MCF 10A (cell line): ENCODE data around the gene FEZ2. TPM values are rescaled to one million over a fixed set of nuclear protein-coding genes. Genes with fewer than 3 reads are reported as not detected.
A peak's percentile ranks its signal among the peaks of the same experiment; 100 is the strongest.

ENCODE experiments used
- BruUV-seq: library from RNA; stranded (reverse); fragments of 400-500 nt; replicated peaks from 2 replicates; lab custom pipeline; 2021; lab: Mats Ljungman, UMichigan
- CTCF ChIA-PET: fragments of 300-600 bp; sonication (Branson Sonifier 250); formaldehyde crosslinking; extraction: SDS; loops from one replicate; lab custom pipeline; 2021; ENCODE audit warnings: antibody characterized with exemption, inconsistent platforms; lab: Yijun Ruan, JAX
- POLR2A ChIA-PET: fragments of 300-600, 350-650 bp; sonication (Branson Sonifier 250); formaldehyde crosslinking; extraction: SDS; loops from one replicate; lab custom pipeline; 2020; ENCODE audit warnings: antibody characterized with exemption, inconsistent platforms; lab: Yijun Ruan, JAX
- DNase-seq: peaks from one replicate; pipeline ENCODE4 v3.0.0-alpha.2; 2018; ENCODE audit not compliant: unreplicated experiment
- H3K27ac Mint-ChIP-seq: one replicate; pipeline ENCODE4 v1.8.0; 2022; ENCODE audit warnings: mild to moderate bottlenecking, low read depth, mixed read lengths; ENCODE audit not compliant: unreplicated experiment
- H3K27me3 Mint-ChIP-seq: one replicate; pipeline ENCODE4 v1.8.0; 2022; ENCODE audit warnings: mixed read lengths; ENCODE audit not compliant: insufficient read depth, unreplicated experiment
- H3K36me3 Mint-ChIP-seq: one replicate; pipeline ENCODE4 v1.8.0; 2022; ENCODE audit warnings: mild to moderate bottlenecking, moderate library complexity, mixed read lengths; ENCODE audit not compliant: insufficient read depth, unreplicated experiment
- H3K4me1 Mint-ChIP-seq: one replicate; pipeline ENCODE4 v1.8.0; 2022; ENCODE audit warnings: mixed read lengths; ENCODE audit not compliant: insufficient read depth, unreplicated experiment
- H3K4me3 Mint-ChIP-seq: one replicate; pipeline ENCODE4 v1.8.0; 2022; ENCODE audit warnings: mild to moderate bottlenecking, moderate library complexity, mixed read lengths; ENCODE audit not compliant: unreplicated experiment
- H3K9me3 Mint-ChIP-seq: one replicate; pipeline ENCODE4 v1.8.0; 2022; ENCODE audit warnings: mixed read lengths; ENCODE audit not compliant: unreplicated experiment
- intact Hi-C: fragments of 100-400 bp; cut with micrococcal nuclease; formaldehyde crosslinking; loops from 2 replicates; pipeline ENCODE4 v1.14.1; 2022
- total RNA-seq: library from RNA; stranded (reverse); gene quantifications from 2 replicates; pipeline ENCODE4 v1.2.3, GENCODE V29; 2022
- TF ChIP-seq, protein P1 (sequence below): fragments of 200-600 bp; IDR thresholded peaks from one replicate; pipeline ENCODE4 v1.8.0; 2022; ENCODE audit warnings: antibody characterized with exemption, mild to moderate bottlenecking; ENCODE audit not compliant: unreplicated experiment

FEZ2 gene
- total RNA-seq, 1 experiment from 2014 or later, result 31.9 TPM

- CTCF ChIA-PET, result interaction anchor here (0.6 to 2.5 kb wide), 12 partner anchors 8 to 1378 kb away, joined by 3 to 14 read pairs (median 3); no protein-coding TSS in a partner anchor
- no TSS peak for BruUV-seq
- H3K27me3 Mint-ChIP-seq, result no peaks in the 10 kb centered on the region
- peak overlapping the region; percentile 96 for H3K27ac Mint-ChIP-seq
- TF ChIP-seq, protein P1, sequence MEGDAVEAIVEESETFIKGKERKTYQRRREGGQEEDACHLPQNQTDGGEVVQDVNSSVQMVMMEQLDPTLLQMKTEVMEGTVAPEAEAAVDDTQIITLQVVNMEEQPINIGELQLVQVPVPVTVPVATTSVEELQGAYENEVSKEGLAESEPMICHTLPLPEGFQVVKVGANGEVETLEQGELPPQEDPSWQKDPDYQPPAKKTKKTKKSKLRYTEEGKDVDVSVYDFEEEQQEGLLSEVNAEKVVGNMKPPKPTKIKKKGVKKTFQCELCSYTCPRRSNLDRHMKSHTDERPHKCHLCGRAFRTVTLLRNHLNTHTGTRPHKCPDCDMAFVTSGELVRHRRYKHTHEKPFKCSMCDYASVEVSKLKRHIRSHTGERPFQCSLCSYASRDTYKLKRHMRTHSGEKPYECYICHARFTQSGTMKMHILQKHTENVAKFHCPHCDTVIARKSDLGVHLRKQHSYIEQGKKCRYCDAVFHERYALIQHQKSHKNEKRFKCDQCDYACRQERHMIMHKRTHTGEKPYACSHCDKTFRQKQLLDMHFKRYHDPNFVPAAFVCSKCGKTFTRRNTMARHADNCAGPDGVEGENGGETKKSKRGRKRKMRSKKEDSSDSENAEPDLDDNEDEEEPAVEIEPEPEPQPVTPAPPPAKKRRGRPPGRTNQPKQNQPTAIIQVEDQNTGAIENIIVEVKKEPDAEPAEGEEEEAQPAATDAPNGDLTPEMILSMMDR, result no peak
- H3K4me1 Mint-ChIP-seq, result peaks cover 24% of the 10 kb centered on the region
- H3K36me3 Mint-ChIP-seq, result peaks cover 44% of the 10 kb centered on the region
- peak overlapping the region; percentile 57 for H3K4me3 Mint-ChIP-seq
- intact Hi-C loops, result no loop called here
- POLR2A ChIA-PET, result interaction anchor here (0.7 to 2.7 kb wide), 16 partner anchors 8 to 217 kb away, joined by 3 to 11 read pairs (median 4); partner anchors contain the start of genes CRIM1 and FEZ2
- H3K9me3 Mint-ChIP-seq, result peaks cover 5% of the 10 kb centered on the region
- DNase-seq, result peak; percentile 31
Measured at GRCh38 chr2:36569267-36569856, 28.6 kb downstream of the FEZ2 start.

DNA sequence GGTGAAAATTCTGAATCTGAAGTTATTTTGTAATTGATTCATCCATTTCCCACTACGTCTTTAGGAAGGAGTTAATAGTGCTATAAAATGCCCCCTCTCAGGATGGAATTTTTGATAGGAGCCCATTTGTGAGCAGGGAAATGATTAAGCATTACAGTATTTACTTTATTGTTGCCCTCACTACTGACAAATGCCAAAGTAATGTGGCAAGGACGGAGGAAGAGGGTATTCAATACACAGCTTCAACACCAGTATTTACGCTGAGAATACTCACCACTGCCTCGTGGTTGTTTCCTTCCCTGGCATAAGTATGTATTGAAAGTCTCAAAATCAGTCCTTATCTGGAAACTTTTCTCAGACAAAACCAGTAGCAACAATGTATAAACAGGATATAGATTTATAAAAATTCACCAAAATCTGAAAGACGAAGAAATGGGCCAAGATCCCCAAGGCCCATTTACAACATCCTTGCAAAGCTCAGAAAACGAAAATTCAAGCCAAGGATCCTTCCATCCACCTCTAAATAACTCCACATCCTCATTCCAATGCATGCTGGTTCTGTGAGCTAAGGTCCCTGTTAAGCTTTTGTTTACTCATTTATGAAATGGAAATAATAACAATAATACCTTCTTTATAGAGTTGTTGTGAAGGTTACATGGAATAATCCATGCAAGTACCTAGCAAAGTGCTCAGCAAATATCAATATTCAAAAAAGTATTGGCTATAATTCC lies 29.3 kb downstream of the FEZ2 start:
- Mint-ChIP-seq H3K27ac (peak overlapping the region; percentile 96), H3K9me3 (peaks cover 5% of the 10 kb centered on the region), H3K27me3 (no peaks in the 10 kb centered on the region), H3K4me3 (peak overlapping the region; percentile 57), H3K36me3 (peaks cover 44% of the 10 kb centered on the region), H3K4me1 (peaks cover 31% of the 10 kb centered on the region)
- intact Hi-C loops, result no loop called here
- ChIA-PET CTCF (interaction anchor here (0.6 to 2.5 kb wide), 10 partner anchors 8 to 1377 kb away, joined by 3 to 14 read pairs (median 3); no protein-coding TSS in a partner anchor), POLR2A (interaction anchor here (0.6 to 2.7 kb wide), 16 partner anchors 9 to 228 kb away, joined by 3 to 11 read pairs (median 4); partner anchors contain the start of genes CRIM1 and FEZ2)
- no TSS peak for BruUV-seq
- TF ChIP-seq, protein P1, result no peak
- DNase-seq, result peak; percentile 52

GRCh38 chr2:36567711-36568408 lies 30.1 kb downstream of the FEZ2 start:
- Mint-ChIP-seq H3K4me3 (no peak overlapping the region), H3K4me1 (peaks cover 39% of the 10 kb centered on the region), H3K27me3 (no peaks in the 10 kb centered on the region), H3K36me3 (peaks cover 38% of the 10 kb centered on the region), H3K9me3 (peaks cover 5% of the 10 kb centered on the region), H3K27ac (peak overlapping the region; percentile 96)
- DNase-seq, result no peak
- ChIA-PET CTCF (interaction anchor here (0.6 to 2.5 kb wide), 6 partner anchors 16 to 218 kb away, joined by 3 to 14 read pairs (median 3); no protein-coding TSS in a partner anchor), POLR2A (interaction anchor here (0.7 kb wide), 2 partner anchors 11 to 77 kb away, joined by 3 to 4 read pairs; no protein-coding TSS in a partner anchor)
- BruUV-seq, result no TSS peak
- TF ChIP-seq, protein P1, result no peak
- intact Hi-C loops, result no loop called here
